ENCODE measurements around the gene FAM114A2.
"Not testable (repeated sequence)": the region's sequence is repeated elsewhere in the genome, so short reads cannot be mapped to it uniquely, and the experiment has no call there.

FAM114A2 gene

DNA sequence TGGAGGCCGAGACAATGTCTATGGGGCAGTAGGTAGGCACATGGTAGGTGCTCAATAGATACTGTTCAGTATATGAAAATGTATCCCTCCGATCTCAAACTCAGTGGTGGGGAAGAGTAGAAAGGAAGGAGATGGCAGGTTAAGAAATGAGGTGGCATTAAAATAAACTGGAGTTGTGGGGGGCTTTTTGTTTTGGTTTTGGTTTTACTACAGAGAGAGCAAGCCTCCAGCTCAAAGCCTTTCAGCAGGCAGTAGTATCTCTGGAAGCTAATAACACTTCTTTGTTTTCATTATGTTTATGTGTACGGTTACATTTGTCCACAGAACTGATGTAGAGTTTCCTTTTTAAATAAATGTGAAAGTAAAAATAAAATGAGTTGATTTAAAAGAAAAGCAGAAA is 8.6 kb upstream of the FAM114A2 start:
- DNase-seq (ENCODE audit: low read depth), result no peak

- DNase-seq (ENCODE audit: low read depth), result no peak
These were observed 7.8 kb upstream of the FAM114A2 start for GRCh38 chr5:154046486-154046885.

GRCh38 chr5:154044581-154044980 is 5.9 kb upstream of the FAM114A2 start:
- no peak for DNase-seq (ENCODE audit: low read depth)

DNA sequence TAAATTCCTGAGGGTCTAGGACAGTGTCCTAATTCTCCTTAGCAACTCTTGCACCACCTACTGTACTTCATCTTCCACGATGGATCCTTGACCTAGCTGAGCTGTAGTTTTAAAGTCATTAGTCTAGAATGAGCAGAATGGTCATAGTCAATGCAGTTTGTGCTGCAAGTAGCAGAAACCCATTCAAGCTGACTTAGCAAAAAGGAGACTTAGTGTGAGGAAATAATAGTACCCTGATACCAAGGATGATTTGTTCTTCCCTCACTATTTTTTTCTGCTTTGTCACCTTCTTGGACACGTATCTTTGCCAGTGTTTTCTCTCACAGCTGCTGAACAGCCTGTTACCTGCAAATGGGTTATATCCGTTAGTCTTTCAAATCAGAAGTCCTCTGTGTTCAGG is 5.4 kb upstream of the FAM114A2 start:
- DNase-seq (ENCODE audit: low read depth), result no peak

GRCh38 chr5:154042766-154043165 is 4.1 kb upstream of the FAM114A2 start:
- DNase-seq (ENCODE audit: low read depth), result no peak

DNA sequence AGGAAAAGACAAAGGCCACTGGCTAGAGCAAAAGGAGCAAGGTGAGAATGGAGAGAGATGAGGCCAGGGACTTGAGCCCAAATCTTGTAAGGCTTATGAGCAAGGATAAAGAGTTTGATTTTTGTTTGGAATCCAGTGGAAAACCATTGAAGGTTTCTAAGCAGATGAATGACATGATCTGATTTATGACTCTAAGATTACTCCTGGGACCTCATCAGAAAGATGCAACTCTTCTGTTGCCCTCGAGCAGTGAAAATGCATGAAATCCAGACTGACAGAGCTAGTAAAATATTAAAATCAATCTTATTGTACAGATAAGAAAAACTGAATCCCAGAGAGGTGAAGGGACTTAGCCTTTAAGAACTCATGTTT is 734 bp upstream of the FAM114A2 start:
- DNase-seq (ENCODE audit: low read depth), result no peak

GRCh38 chr5:154038261-154038706 is 426 bp downstream of the FAM114A2 start:
- peak; percentile 3 for DNase-seq (ENCODE audit: low read depth)

- DNase-seq (ENCODE audit: low read depth), result no peak
These were observed 3.8 kb downstream of the FAM114A2 start for GRCh38 chr5:154034944-154035343.

- no peak for DNase-seq (ENCODE audit: low read depth)
These were observed 6.7 kb downstream of the FAM114A2 start for GRCh38 chr5:154031937-154032489.

- DNase-seq (ENCODE audit: low read depth), result no peak
These were observed 12.8 kb downstream of the FAM114A2 start for GRCh38 chr5:154025951-154026350.

DNA sequence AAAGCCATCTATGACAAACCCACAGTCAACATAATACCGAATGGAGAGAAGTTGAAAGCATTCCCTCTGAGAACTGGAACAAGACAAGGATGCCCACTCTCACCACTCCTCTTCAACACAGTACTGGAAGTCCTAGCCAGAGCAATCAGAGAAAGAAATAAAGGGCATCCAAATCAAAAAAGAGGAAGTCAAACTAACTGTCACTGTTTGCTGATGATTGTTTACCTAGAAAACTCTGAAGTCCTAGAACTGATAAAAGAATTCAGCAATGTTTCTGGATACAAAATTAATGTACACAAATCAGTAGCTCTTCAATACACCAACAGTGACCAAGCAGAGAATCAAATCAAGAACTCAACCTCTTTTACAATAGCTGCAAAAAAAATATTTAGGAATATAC is 19.8 kb downstream of the FAM114A2 start:
- DNase-seq (ENCODE audit: low read depth), result not testable (repeated sequence)

DNA sequence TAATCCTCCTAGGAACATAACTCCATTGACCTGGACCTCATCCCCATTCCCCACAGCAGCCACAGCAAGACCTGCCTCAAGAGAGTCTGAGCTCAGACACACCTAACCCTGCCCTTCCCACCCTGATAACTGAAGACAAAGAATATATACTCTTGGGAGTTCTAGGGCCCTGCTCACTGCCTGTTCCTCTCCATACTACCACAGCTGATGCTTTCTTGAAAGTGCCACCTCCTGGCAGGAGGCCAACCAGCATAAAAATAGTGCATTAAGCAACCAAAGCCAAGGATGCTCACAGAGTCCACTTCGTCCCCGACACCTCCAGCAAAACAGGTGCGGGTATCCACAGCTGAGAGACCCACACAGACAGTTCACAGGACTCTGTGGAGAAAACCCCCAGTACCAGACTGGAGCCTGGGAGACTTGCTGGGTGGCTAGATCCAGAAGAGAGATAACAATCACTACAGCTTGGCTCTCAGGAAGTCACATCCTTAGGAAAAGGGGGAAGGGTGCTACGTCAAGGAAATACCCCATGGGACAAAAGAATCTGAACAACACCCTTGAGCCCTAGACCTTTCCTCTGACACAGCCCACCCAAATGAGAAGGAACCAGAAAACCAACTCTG is 23.5 kb downstream of the FAM114A2 start:
- no peak for DNase-seq (ENCODE audit: low read depth)

GRCh38 chr5:154010660-154011059 is 28.1 kb downstream of the FAM114A2 start:
- no peak for DNase-seq (ENCODE audit: low read depth)

DNA sequence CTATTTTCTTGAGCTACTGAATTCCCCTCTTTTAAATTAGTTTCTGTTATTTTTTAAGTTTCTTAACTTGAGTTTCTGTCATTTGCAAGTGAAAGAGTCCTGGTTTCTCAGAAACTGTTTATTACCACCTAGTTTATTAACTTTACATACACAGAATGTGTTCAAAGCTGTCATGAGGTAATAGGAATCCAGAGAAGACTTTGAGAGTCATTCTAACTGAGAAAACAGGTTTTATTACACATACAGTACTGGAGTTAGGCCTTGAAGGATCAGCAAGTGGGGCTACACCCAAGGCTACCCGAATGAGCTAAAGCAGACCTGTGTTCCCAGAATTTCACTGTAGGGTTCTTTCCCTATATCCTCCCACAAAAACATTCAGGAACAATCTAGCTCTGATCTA is 33.1 kb downstream of the FAM114A2 start:
- no peak for DNase-seq (ENCODE audit: low read depth)

GRCh38 chr5:154002511-154003020 is 36.1 kb downstream of the FAM114A2 start:
- DNase-seq (ENCODE audit: low read depth), result no peak

GRCh38 chr5:154002093-154002492 is 36.6 kb downstream of the FAM114A2 start:
- no peak for DNase-seq (ENCODE audit: low read depth)

DNA sequence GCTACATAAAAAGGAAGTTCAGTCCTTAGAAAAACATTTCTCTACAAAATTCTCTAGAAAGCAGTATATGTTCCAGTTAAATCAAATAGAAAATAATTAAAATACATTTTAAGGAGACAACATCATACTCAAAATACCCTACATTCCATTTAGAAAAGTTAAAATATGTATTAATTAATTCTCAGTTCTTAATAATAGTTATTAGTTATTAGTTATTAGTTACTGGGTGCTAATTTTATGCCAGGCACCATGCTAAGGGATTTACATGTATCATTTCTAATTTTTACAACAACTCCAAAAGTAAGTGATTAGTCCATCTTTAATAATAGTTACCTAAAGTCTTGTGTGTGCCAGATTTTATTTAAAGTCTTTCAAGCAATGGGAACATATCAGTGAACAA is 38.0 kb downstream of the FAM114A2 start:
- DNase-seq (ENCODE audit: low read depth), result no peak

- no peak for DNase-seq (ENCODE audit: low read depth)
These were observed 38.7 kb downstream of the FAM114A2 start for GRCh38 chr5:153999995-154000394.

GRCh38 chr5:153998768-153999167 is 39.9 kb downstream of the FAM114A2 start:
- no peak for DNase-seq (ENCODE audit: low read depth)

DNA sequence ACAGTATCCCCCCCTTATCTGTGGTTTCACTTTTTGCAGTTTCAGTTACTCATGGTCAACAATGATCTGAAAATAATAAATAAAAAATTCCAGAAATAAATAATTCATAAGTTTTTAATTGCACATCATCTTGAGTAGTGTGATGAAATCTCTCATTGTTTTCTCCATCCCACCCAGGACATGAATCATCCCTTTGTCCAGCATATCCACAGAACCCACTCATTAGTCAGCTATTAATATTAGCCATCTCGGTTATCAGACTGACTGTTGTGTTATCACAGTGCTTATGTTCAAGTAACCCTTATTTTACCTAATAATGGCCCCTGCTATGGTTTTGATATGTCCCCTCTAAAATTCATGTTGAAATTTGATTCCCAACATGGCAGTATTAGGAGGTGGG is 40.7 kb downstream of the FAM114A2 start:
- DNase-seq (ENCODE audit: low read depth), result no peak

GRCh38 chr5:153991168-153991567 is 47.5 kb downstream of the FAM114A2 start:
- no peak for DNase-seq (ENCODE audit: low read depth)

GRCh38 chr5:153988510-153988909 is 50.2 kb downstream of the FAM114A2 start:
- DNase-seq (ENCODE audit: low read depth), result no peak

DNA sequence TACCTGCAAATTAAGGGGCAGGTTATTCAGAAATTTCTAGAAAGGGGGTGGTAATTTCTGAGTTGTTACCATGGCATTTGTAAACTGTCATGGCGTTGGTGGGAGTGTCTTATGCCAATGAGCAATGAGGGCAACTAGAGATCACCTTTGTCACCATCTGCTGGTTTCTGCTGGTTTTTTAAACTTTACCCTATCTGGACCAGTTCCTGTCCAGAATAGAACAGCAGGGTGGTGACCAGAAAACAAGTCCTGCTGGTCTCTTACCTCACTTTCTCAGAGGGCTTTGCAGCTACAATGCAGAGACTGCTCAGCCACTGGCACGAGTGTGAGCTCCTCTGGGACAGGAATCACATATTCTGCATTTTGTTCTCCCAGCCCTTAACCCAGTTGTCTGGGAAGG is 51.4 kb downstream of the FAM114A2 start:
- no peak for DNase-seq (ENCODE audit: low read depth)

DNA sequence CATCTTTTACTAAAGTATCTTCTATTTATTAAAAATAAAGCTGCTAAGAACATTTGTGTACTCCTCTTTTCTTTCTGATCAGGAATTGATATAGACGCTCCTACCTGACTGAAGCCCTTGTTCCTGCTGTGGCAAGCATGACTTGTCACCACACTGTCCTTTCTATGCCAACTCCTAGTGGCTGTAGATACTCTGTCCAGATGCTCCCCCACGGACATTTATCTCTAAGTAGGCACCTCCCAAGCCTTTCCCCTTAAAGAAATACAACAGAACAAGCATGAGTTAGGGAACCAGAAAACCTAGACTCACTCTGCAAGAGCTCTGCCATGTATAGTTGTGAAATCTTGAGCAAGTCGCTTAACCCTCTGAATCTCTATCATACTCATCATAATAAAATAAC is 53.2 kb downstream of the FAM114A2 start:
- no peak for DNase-seq (ENCODE audit: low read depth)

All from stimulated activated CD4-positive, alpha-beta T cell treated with anti-CD3 and anti-CD28 coated beads, Interleukin-2, amount 100 ng/mL, for 4 hours (primary cell).